C4-2B (cell line): ENCODE data around the gene PDXK.

ENCODE experiments used
- H3K27ac ChIP-seq: fragments of 450-650 bp; 2 replicates; pipeline ENCODE4 v1.5.1; 2017
- CTCF ChIP-seq: fragments of 450-650 bp; conservative IDR thresholded peaks from 2 replicates; pipeline ENCODE4 v1.5.1; 2017; ENCODE audit warnings: mild to moderate bottlenecking
- ZFX ChIP-seq: fragments of 450-650 bp; IDR thresholded peaks from 2 replicates; pipeline ENCODE4 v1.6.1; 2017

Gene PDXK

GRCh38 chr21:43802713-43803313 is 83.9 kb downstream of the PDXK start:
- no peak for TF ChIP-seq CTCF
- no peak for TF ChIP-seq ZFX
- no peak overlapping the region for H3K27ac ChIP-seq

- no peak for TF ChIP-seq CTCF
- TF ChIP-seq ZFX, result no peak
- H3K27ac ChIP-seq, result no peak overlapping the region
These were observed 84.8 kb downstream of the PDXK start for GRCh38 chr21:43803558-43804300.

- TF ChIP-seq ZFX (no peak), CTCF (no peak)
- no peak overlapping the region for H3K27ac ChIP-seq
These were observed 86.4 kb downstream of the PDXK start for GRCh38 chr21:43805275-43805800.

GRCh38 chr21:43806017-43806710 is 87.2 kb downstream of the PDXK start:
- TF ChIP-seq ZFX, result no peak
- TF ChIP-seq CTCF, result no peak
- no peak overlapping the region for H3K27ac ChIP-seq

- TF ChIP-seq CTCF (no peak), ZFX (no peak)
- H3K27ac ChIP-seq, result no peak overlapping the region
These were observed 89.4 kb downstream of the PDXK start for GRCh38 chr21:43808367-43808766.

GRCh38 chr21:43808832-43809251 is 89.9 kb downstream of the PDXK start:
- H3K27ac ChIP-seq, result no peak overlapping the region
- TF ChIP-seq ZFX (no peak), CTCF (no peak)

- no peak for TF ChIP-seq ZFX
- TF ChIP-seq CTCF, result no peak
- H3K27ac ChIP-seq, result no peak overlapping the region
These were observed 90.4 kb downstream of the PDXK start for GRCh38 chr21:43809346-43809799.
